GM18873 (cell line): ENCODE results near the gene EIF3I.
"Not testable (repeated sequence)": the region's sequence is repeated elsewhere in the genome, so short reads cannot be mapped to it uniquely, and the experiment has no call there.

ENCODE experiments used
- ATAC-seq: cut with Tn5 transposase; IDR thresholded peaks from one replicate; pipeline ENCODE4 v1.9.1; 2021; ENCODE audit warnings: mild to moderate bottlenecking, moderate library complexity, moderate number of reproducible peaks; ENCODE audit not compliant: unreplicated experiment, low FRiP score

The EIF3I gene

DNA sequence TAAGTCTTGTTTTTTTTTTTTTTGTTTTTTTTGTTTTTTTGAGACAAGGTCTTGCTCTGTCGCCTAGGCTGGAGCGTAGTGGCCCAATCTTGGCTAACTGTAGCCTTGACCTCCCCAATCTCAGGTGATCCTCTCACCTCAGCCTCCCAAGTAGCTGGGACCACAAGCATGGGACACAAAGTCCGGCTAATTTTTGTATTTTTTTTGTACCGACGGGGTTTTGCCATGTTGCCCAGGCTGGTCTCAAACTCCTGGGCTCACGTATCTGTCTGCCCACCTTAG lies 35.0 kb downstream of the EIF3I start:
- ATAC-seq, result no peak

DNA sequence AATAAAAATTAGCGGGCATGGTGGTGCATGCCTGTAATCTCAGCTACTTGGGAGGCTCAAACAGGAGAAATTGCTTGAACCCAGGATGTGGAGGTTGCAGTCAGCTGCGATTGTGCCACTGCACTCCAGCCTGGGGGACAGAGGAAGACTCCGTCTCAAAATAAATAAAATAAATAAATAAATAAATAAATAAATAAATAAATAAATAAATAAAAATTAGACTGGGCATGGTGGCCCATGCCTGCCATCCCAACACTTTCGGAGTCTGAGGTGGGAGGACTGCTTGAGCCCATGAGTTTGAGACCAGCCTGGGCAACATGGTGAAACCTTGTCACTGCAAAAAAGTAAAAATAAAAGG lies 41.0 kb downstream of the EIF3I start:
- ATAC-seq, result not testable (repeated sequence)

DNA sequence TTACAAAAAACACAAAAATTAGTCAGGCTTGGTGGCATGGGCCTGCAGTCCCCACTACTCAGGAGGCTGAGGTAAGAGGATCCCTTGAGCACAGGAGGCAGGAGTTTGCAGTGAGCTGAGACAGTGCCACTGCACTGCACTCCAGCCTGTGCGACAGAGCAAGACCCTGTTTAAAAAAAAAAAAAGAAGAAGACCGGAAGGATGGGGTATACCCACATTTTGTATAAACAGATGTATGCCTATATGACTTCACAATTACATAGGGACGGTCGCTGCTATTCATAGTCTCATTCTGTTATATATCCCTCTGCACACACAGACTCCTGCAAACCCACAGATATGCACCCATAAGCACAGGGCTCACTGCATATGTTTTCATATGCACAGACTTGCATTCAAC lies 41.5 kb downstream of the EIF3I start:
- no peak for ATAC-seq

DNA sequence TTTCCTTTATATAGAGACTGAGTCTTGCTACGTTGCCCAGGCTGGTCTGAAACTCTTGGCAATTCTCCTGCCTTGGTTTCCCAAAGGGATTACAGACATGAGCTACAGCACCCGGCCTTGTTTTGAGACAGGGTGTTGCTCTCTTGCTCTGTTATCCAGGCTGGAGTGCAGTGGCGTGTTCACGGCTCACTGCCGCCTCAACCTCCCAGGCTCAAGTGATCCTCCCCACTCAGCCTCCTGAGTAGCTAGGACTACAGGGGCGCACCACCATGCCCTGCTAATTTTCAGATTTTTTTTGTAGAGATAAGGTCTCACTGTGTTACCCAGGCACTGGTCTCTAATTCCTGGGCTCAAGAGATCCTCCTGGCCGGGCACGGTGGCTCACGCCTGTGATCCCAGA lies 43.6 kb downstream of the EIF3I start:
- no peak for ATAC-seq

DNA sequence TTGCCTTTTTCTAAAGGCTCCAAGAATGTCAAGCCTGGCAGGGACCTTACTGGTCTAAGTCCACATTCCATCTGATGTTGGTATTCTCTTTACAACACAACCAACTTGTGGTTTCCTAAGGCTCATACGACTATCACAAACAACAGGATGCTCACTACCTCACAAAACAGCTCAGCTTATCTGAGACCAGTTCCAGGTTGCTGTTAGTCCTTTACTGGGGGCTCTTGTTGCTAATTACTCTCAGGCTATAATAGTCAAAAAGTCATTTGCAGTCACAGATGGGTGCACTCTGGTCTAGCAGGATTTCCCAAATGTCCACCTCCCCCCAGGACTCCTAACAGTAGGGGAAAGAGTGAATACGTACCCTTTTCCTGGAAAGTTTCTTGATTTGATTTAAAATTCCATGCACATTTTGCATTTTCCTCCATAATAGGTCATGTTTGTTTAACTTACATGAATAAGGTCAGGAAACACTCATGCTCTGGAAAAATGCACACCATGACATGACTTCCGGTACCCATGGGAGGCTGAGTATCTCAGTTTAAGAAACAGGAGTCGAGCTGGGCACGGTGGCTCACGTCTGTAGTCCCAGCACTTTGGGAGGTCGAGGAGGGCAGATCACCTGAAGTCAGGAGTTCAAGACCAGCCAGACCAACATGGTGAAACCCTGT lies 44.8 kb downstream of the EIF3I start:
- ATAC-seq, result no peak

DNA sequence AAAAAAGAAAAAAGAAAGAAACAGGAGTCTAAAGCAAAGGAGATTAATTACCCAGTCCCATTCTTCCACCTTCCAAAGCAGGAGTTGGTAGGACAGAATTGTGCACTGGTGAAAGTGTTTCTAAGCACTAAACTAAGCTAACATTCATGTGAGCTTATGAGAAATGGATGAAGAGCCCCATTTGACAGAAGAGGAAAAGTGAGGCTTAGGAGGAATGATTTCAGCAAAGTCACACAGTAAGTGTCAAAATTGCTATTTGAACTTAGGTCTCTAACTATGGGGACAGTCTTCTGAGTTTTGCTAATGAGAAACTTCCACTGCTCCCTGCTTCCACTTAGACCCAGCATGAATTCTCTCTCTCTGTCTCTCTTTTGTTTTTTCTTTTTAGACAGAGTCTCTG lies 47.5 kb downstream of the EIF3I start:
- ATAC-seq, result no peak

DNA sequence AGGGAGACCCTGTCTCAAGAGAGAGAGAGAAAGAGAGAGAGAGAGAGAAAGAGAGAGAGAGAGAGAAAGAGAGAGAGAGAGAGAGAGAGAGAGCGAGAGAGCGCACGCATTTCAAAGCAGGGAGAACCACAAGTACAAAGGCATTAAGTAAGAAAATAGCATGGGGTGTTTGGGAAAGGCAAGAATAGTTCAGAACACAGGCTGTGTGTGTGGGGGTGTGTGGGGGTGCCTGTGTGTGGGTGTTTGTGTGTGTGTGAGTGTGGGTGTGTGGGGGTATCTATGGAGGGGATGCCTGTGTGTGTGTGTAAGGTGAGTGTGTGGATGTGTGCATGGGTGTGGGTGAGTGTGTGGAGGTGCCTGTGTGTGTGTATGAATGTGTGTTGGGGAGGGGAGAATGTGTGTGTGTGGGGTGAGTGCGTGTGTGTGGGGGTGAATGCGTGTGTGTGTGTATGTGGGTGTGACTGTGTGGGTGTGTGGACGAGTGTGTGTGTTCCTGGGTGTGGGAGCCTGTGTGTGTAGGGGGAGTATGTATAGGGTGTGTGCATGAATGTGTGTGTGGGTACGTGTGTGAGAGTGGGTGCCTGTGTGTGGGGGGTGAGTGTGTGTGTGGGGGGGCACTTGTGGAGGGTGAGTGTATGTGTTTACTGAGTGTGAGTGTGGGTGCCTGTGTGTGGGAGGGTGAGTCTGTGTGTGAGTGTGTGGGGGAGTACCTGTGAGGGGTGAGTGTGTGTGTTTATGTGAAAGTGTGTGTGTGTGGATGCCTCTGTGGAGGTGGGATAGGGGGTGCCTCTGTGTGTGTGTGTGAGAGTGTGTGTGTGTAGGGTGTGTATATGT lies 50.6 kb downstream of the EIF3I start:
- no peak for ATAC-seq

DNA sequence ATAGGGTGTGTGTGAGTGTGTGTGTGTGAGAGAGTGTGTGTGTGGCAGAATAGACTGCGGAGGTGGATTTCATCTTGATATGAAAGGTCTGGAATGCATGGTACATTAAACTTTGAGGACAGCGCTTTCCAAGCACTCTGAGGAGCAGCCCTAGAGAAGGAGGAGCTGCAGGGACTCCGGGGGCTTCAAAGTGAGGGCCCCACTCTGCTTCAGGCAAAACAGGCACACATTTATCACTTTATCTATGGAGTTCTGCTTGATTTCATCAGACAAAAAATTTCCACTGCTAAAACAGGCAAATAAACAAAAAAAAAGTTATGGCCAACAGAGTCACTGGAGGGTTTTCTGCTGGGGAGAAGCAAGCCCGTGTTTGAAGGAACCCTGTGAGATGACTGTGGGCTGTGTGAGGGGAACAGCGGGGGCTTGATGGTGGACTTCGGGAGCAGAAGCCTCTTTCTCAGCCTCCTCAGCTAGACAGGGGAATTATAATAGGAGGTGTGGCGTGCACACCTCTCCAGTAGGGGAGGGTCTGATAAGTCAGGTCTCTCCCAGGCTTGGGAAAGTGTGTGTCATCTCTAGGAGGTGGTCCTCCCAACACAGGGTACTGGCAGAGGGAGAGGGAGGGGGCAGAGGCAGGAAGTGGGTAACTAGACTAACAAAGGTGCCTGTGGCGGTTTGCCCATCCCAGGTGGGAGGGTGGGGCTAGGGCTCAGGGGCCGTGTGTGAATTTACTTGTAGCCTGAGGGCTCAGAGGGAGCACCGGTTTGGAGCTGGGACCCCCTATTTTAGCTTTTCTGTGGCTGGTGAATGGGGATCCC lies 51.4 kb downstream of the EIF3I start:
- ATAC-seq, result no peak

DNA sequence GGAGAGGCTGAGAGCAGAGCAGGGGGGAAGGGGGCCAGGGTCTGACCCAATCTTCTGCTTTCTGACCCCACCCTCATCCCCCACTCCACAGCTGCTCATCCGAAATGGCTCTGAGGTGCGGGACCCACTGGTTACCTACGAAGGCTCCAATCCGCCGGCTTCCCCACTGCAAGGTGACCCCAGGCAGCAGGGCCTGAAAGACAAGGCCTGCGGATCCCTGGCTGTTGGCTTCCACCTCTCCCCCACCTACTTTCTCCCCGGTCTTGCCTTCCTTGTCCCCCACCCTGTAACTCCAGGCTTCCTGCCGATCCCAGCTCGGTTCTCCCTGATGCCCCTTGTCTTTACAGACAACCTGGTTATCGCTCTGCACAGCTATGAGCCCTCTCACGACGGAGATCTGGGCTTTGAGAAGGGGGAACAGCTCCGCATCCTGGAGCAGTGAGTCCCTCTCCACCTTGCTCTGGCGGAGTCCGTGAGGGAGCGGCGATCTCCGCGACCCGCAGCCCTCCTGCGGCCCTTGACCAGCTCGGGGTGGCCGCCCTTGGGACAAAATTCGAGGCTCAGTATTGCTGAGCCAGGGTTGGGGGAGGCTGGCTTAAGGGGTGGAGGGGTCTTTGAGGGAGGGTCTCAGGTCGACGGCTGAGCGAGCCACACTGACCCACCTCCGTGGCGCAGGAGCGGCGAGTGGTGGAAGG lies 52.6 kb downstream of the EIF3I start:
- ATAC-seq, result no peak

DNA sequence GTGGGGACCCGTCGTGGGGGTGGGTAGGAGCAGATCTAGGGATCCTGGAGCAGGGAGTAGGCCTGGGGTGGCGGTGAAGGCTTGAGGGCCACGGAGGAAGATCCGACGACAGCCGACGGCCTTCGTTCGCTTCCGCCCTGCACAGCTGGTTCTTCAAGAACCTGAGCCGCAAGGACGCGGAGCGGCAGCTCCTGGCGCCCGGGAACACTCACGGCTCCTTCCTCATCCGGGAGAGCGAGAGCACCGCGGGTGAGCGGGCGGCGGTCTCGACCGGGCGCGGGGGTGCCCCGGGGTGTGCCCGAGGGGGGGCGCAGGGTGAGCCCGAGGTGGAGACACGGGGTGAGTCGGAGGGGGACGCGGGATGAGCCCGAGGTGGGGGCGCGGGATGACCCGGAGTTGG lies 53.2 kb downstream of the EIF3I start:
- no peak for ATAC-seq

DNA sequence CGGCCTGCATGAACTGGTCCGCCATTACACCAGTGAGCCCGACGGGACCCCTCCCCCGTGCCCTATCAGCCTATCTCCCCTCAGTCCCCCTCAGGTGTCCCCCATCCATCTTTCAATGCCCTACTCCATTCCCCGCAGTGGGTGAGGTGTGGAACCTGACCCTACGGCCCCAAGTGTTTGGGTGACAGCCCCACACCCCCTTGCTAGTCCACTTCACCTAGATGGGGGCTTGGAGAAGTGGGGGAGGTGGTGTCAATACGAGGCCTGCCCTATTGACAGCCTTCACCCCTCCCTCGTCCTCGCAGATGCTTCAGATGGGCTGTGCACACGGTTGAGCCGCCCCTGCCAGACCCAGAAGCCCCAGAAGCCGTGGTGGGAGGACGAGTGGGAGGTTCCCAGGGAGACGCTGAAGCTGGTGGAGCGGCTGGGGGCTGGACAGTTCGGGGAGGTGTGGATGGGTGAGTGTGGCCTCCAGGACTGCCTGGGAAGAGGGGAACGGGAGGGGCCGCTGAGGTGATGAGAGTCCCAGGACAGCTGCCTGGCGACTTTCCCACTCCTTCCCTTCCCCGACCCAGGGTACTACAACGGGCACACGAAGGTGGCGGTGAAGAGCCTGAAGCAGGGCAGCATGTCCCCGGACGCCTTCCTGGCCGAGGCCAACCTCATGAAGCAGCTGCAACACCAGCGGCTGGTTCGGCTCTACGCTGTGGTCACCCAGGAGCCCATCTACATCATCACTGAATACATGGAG lies 54.0 kb downstream of the EIF3I start:
- no peak for ATAC-seq
